ENCODE measurements around the gene SLC24A3.

The SLC24A3 gene

GRCh38 chr20:19747903-19748302, 535.5 kb downstream of the SLC24A3 start:
- Histone ChIP-seq H2BK5ac (ENCODE audit: low read length) (no peak overlapping the region), H2BK12ac (ENCODE audit: low read length) (no peak overlapping the region), H3K9me3 (replicated peaks in 1 of 2; ENCODE audit: control insufficient read depth in 2 of 2, insufficient read depth in 1 of 2, low read depth in 1 of 2, low read length in 2 of 2) (peaks cover 0 to 5% of the 10 kb centered on the region in 2 donors), H3K18ac (ENCODE audit: low read length) (no peak overlapping the region), H3K4ac (ENCODE audit: low read length) (no peak overlapping the region), H3K4me1 (ENCODE audit: control insufficient read depth in 2 of 2, insufficient read depth in 1 of 2, low read depth in 1 of 2, low read length in 2 of 2) (peaks cover 0 to 20% of the 10 kb centered on the region in 2 donors), H2AFZ (ENCODE audit: low read length) (no peak overlapping the region), H3K27me3 (ENCODE audit: control insufficient read depth in 3 of 3, insufficient read depth in 3 of 3, low read depth in 1 of 3, low read length in 3 of 3) (no peaks in the 10 kb centered on the region), H3K9ac (ENCODE audit: low read depth, low read length, poor library complexity) (no peak overlapping the region), H3K14ac (ENCODE audit: low read length) (no peak overlapping the region), H3K4me2 (ENCODE audit: insufficient read depth, low read length, poor library complexity, severe bottlenecking) (no peak overlapping the region), H2AK5ac (ENCODE audit: low read depth, low read length) (no peak overlapping the region), H4K8ac (ENCODE audit: low read depth, low read length) (no peak overlapping the region), H3K79me1 (ENCODE audit: low read depth, low read length) (no peaks in the 10 kb centered on the region), H2BK120ac (ENCODE audit: low read depth, low read length) (no peak overlapping the region), H3K23ac (ENCODE audit: low read depth, low read length, poor library complexity) (no peak overlapping the region), H3K27ac (replicated peaks; ENCODE audit: low read length) (no peak overlapping the region), H3K36me3 (replicated peaks in 1 of 2; ENCODE audit: control insufficient read depth in 2 of 2, insufficient read depth in 2 of 2, low read length in 2 of 2) (no peaks in the 10 kb centered on the region), H2BK15ac (ENCODE audit: low read length) (no peak overlapping the region), H3K4me3 (ENCODE audit: low read length in 2 of 2) (no peak overlapping the region), H4K91ac (ENCODE audit: low read depth, low read length, poor library complexity) (no peak overlapping the region)
- DNase-seq (ENCODE audit: low spot score) = no peak
- WGBS, 2 donors (ENCODE audit: extremely low coverage in 2 of 2, insufficient read length in 2 of 2, insufficient replicate concordance in 1 of 2) = no CpG with 5 or more reads among the region's 4 CpGs

- Histone ChIP-seq H3K79me1 (ENCODE audit: low read depth, low read length) (no peaks in the 10 kb centered on the region), H3K23ac (ENCODE audit: low read depth, low read length, poor library complexity) (no peak overlapping the region), H3K27me3 (ENCODE audit: control insufficient read depth in 3 of 3, insufficient read depth in 3 of 3, low read depth in 1 of 3, low read length in 3 of 3) (no peaks in the 10 kb centered on the region), H3K4me1 (ENCODE audit: control insufficient read depth in 2 of 2, insufficient read depth in 1 of 2, low read depth in 1 of 2, low read length in 2 of 2) (peaks cover 0 to 16% of the 10 kb centered on the region in 2 donors), H4K91ac (ENCODE audit: low read depth, low read length, poor library complexity) (no peak overlapping the region), H3K14ac (ENCODE audit: low read length) (no peak overlapping the region), H3K9ac (ENCODE audit: low read depth, low read length, poor library complexity) (no peak overlapping the region), H4K8ac (ENCODE audit: low read depth, low read length) (no peak overlapping the region), H2BK12ac (ENCODE audit: low read length) (no peak overlapping the region), H2AFZ (ENCODE audit: low read length) (no peak overlapping the region), H3K4ac (ENCODE audit: low read length) (no peak overlapping the region), H3K18ac (ENCODE audit: low read length) (no peak overlapping the region), H2BK120ac (ENCODE audit: low read depth, low read length) (no peak overlapping the region), H3K4me3 (ENCODE audit: low read length in 2 of 2) (no peak overlapping the region), H3K4me2 (ENCODE audit: insufficient read depth, low read length, poor library complexity, severe bottlenecking) (no peak overlapping the region), H3K27ac (replicated peaks; ENCODE audit: low read length) (no peak overlapping the region), H2BK5ac (ENCODE audit: low read length) (no peak overlapping the region), H2AK5ac (ENCODE audit: low read depth, low read length) (no peak overlapping the region), H3K9me3 (replicated peaks in 1 of 2; ENCODE audit: control insufficient read depth in 2 of 2, insufficient read depth in 1 of 2, low read depth in 1 of 2, low read length in 2 of 2) (peaks cover 0 to 5% of the 10 kb centered on the region in 2 donors), H2BK15ac (ENCODE audit: low read length) (no peak overlapping the region), H3K36me3 (replicated peaks in 1 of 2; ENCODE audit: control insufficient read depth in 2 of 2, insufficient read depth in 2 of 2, low read length in 2 of 2) (no peaks in the 10 kb centered on the region)
- DNase-seq (ENCODE audit: low spot score) = no peak
- no CpG with 5 or more reads among the region's 2 CpGs for WGBS, 2 donors (ENCODE audit: extremely low coverage in 2 of 2, insufficient read length in 2 of 2, insufficient replicate concordance in 1 of 2)
Observed at GRCh38 chr20:19748681-19749080, 536.2 kb downstream of the SLC24A3 start.

- Histone ChIP-seq H3K4me3 (ENCODE audit: low read length in 2 of 2) (no peak overlapping the region), H2BK12ac (ENCODE audit: low read length) (no peak overlapping the region), H3K23ac (ENCODE audit: low read depth, low read length, poor library complexity) (no peak overlapping the region), H3K4me1 (ENCODE audit: control insufficient read depth in 2 of 2, insufficient read depth in 1 of 2, low read depth in 1 of 2, low read length in 2 of 2) (peaks cover 0 to 14% of the 10 kb centered on the region in 2 donors), H2AK5ac (ENCODE audit: low read depth, low read length) (no peak overlapping the region), H3K27ac (replicated peaks; ENCODE audit: low read length) (no peak overlapping the region), H4K8ac (ENCODE audit: low read depth, low read length) (no peak overlapping the region), H3K27me3 (ENCODE audit: control insufficient read depth in 3 of 3, insufficient read depth in 3 of 3, low read depth in 1 of 3, low read length in 3 of 3) (no peaks in the 10 kb centered on the region), H2BK15ac (ENCODE audit: low read length) (no peak overlapping the region), H3K4ac (ENCODE audit: low read length) (no peak overlapping the region), H4K91ac (ENCODE audit: low read depth, low read length, poor library complexity) (no peak overlapping the region), H3K36me3 (replicated peaks in 1 of 2; ENCODE audit: control insufficient read depth in 2 of 2, insufficient read depth in 2 of 2, low read length in 2 of 2) (no peaks in the 10 kb centered on the region), H3K4me2 (ENCODE audit: insufficient read depth, low read length, poor library complexity, severe bottlenecking) (no peak overlapping the region), H3K9me3 (replicated peaks in 1 of 2; ENCODE audit: control insufficient read depth in 2 of 2, insufficient read depth in 1 of 2, low read depth in 1 of 2, low read length in 2 of 2) (peaks cover 0 to 5% of the 10 kb centered on the region in 2 donors), H3K14ac (ENCODE audit: low read length) (no peak overlapping the region), H3K9ac (ENCODE audit: low read depth, low read length, poor library complexity) (no peak overlapping the region), H2BK120ac (ENCODE audit: low read depth, low read length) (no peak overlapping the region), H3K79me1 (ENCODE audit: low read depth, low read length) (no peaks in the 10 kb centered on the region), H2AFZ (ENCODE audit: low read length) (no peak overlapping the region), H3K18ac (ENCODE audit: low read length) (no peak overlapping the region), H2BK5ac (ENCODE audit: low read length) (no peak overlapping the region)
- WGBS, 2 donors (ENCODE audit: extremely low coverage in 2 of 2, insufficient read length in 2 of 2, insufficient replicate concordance in 1 of 2) = no CpG with 5 or more reads among the region's 3 CpGs
- DNase-seq (ENCODE audit: low spot score) = no peak
Observed at GRCh38 chr20:19749618-19750071, 537.2 kb downstream of the SLC24A3 start.

- no peaks in the 10 kb centered on the region for H3K79me1 ChIP-seq (ENCODE audit: low read depth, low read length)
- no peak overlapping the region for H2BK120ac ChIP-seq (ENCODE audit: low read depth, low read length)
- H3K23ac ChIP-seq (ENCODE audit: low read depth, low read length, poor library complexity) = no peak overlapping the region
- H2AFZ ChIP-seq (ENCODE audit: low read length) = no peak overlapping the region
- H4K8ac ChIP-seq (ENCODE audit: low read depth, low read length) = no peak overlapping the region
- no peak overlapping the region for H2BK15ac ChIP-seq (ENCODE audit: low read length)
- H3K36me3 ChIP-seq (replicated peaks in 1 of 2; ENCODE audit: control insufficient read depth in 2 of 2, insufficient read depth in 2 of 2, low read length in 2 of 2) = no peaks in the 10 kb centered on the region
- peaks cover 0 to 12% of the 10 kb centered on the region in 2 donors for H3K4me1 ChIP-seq (ENCODE audit: control insufficient read depth in 2 of 2, insufficient read depth in 1 of 2, low read depth in 1 of 2, low read length in 2 of 2)
- H3K4me3 ChIP-seq (ENCODE audit: low read length in 2 of 2) = no peak overlapping the region
- no peak overlapping the region for H2AK5ac ChIP-seq (ENCODE audit: low read depth, low read length)
- no peak overlapping the region for H4K91ac ChIP-seq (ENCODE audit: low read depth, low read length, poor library complexity)
- H3K9me3 ChIP-seq (replicated peaks in 1 of 2; ENCODE audit: control insufficient read depth in 2 of 2, insufficient read depth in 1 of 2, low read depth in 1 of 2, low read length in 2 of 2) = peaks cover 0 to 5% of the 10 kb centered on the region in 2 donors
- H3K27me3 ChIP-seq (ENCODE audit: control insufficient read depth in 3 of 3, insufficient read depth in 3 of 3, low read depth in 1 of 3, low read length in 3 of 3) = no peaks in the 10 kb centered on the region
- no peak overlapping the region for H3K9ac ChIP-seq (ENCODE audit: low read depth, low read length, poor library complexity)
- WGBS, 2 donors (ENCODE audit: extremely low coverage in 2 of 2, insufficient read length in 2 of 2, insufficient replicate concordance in 1 of 2) = no CpG with 5 or more reads among the region's 4 CpGs
- no peak overlapping the region for H3K14ac ChIP-seq (ENCODE audit: low read length)
- H3K27ac ChIP-seq (replicated peaks; ENCODE audit: low read length) = no peak overlapping the region
- H3K18ac ChIP-seq (ENCODE audit: low read length) = no peak overlapping the region
- H3K4ac ChIP-seq (ENCODE audit: low read length) = no peak overlapping the region
- no peak overlapping the region for H3K4me2 ChIP-seq (ENCODE audit: insufficient read depth, low read length, poor library complexity, severe bottlenecking)
- no peak overlapping the region for H2BK12ac ChIP-seq (ENCODE audit: low read length)
- no peak overlapping the region for H2BK5ac ChIP-seq (ENCODE audit: low read length)
- no peak for DNase-seq (ENCODE audit: low spot score)
Observed at GRCh38 chr20:19750101-19750606, 537.7 kb downstream of the SLC24A3 start.
